Measurements from ENCODE around the gene PRSS22.

PRSS22 gene

GRCh38 chr16:2811703-2812471 is 46.1 kb downstream of the PRSS22 start:
- Histone ChIP-seq H2AFZ (ENCODE audit: low read depth, low read length) (no peak overlapping the region), H3K4me2 (ENCODE audit: insufficient read depth, low read length) (no peak overlapping the region), H3K9me3 (ENCODE audit: insufficient read depth, low read length, severe bottlenecking) (no peaks in the 10 kb centered on the region), H3K4me3 (ENCODE audit: low read depth in 1 of 2, low read length in 2 of 2) (no peak overlapping the region), H4K20me1 (ENCODE audit: insufficient read depth, low read length) (no peaks in the 10 kb centered on the region), H3K36me3 (ENCODE audit: insufficient read depth, low read length) (no peaks in the 10 kb centered on the region), H3K4me1 (ENCODE audit: insufficient read depth, low read length) (no peaks in the 10 kb centered on the region), H3K27me3 (ENCODE audit: insufficient read depth, low read length, poor library complexity) (peaks cover 4% of the 10 kb centered on the region), H3K9ac (ENCODE audit: low read depth, low read length) (no peak overlapping the region), H3K27ac (ENCODE audit: low read length) (no peak overlapping the region), H3K79me2 (ENCODE audit: insufficient read depth, low read length) (no peaks in the 10 kb centered on the region)
- ATAC-seq (ENCODE audit: insufficient read depth, low read depth) (no peak), DNase-seq (no peak)
- TF ChIP-seq EZH2 (IDR thresholded peaks at IDR 0.05; ENCODE audit: borderline replicate concordance, low read depth, low read length, severe bottlenecking) (no peak), CTCF (IDR thresholded peaks at IDR 0.05; ENCODE audit: borderline replicate concordance, extremely low read depth, low read length, poor library complexity, severe bottlenecking) (no peak)

GRCh38 chr16:2810651-2811050 is 47.3 kb downstream of the PRSS22 start:
- Histone ChIP-seq H3K9ac (ENCODE audit: low read depth, low read length) (no peak overlapping the region), H2AFZ (ENCODE audit: low read depth, low read length) (no peak overlapping the region), H3K9me3 (ENCODE audit: insufficient read depth, low read length, severe bottlenecking) (no peaks in the 10 kb centered on the region), H3K4me2 (ENCODE audit: insufficient read depth, low read length) (no peak overlapping the region), H3K27me3 (ENCODE audit: insufficient read depth, low read length, poor library complexity) (peaks cover 4% of the 10 kb centered on the region), H3K4me1 (ENCODE audit: insufficient read depth, low read length) (no peaks in the 10 kb centered on the region), H3K36me3 (ENCODE audit: insufficient read depth, low read length) (no peaks in the 10 kb centered on the region), H3K27ac (ENCODE audit: low read length) (no peak overlapping the region), H4K20me1 (ENCODE audit: insufficient read depth, low read length) (no peaks in the 10 kb centered on the region), H3K4me3 (ENCODE audit: low read depth in 1 of 2, low read length in 2 of 2) (no peak overlapping the region), H3K79me2 (ENCODE audit: insufficient read depth, low read length) (no peaks in the 10 kb centered on the region)
- DNase-seq (no peak), ATAC-seq (ENCODE audit: insufficient read depth, low read depth) (no peak)
- TF ChIP-seq CTCF (IDR thresholded peaks at IDR 0.05; ENCODE audit: borderline replicate concordance, extremely low read depth, low read length, poor library complexity, severe bottlenecking) (no peak), EZH2 (IDR thresholded peaks at IDR 0.05; ENCODE audit: borderline replicate concordance, low read depth, low read length, severe bottlenecking) (no peak)

- Histone ChIP-seq H3K27me3 (ENCODE audit: insufficient read depth, low read length, poor library complexity) (peaks cover 6% of the 10 kb centered on the region), H3K4me3 (ENCODE audit: low read depth in 1 of 2, low read length in 2 of 2) (no peak overlapping the region), H3K36me3 (ENCODE audit: insufficient read depth, low read length) (no peaks in the 10 kb centered on the region), H3K4me1 (ENCODE audit: insufficient read depth, low read length) (no peaks in the 10 kb centered on the region), H4K20me1 (ENCODE audit: insufficient read depth, low read length) (no peaks in the 10 kb centered on the region), H3K4me2 (ENCODE audit: insufficient read depth, low read length) (no peak overlapping the region), H3K27ac (ENCODE audit: low read length) (no peak overlapping the region), H3K79me2 (ENCODE audit: insufficient read depth, low read length) (no peaks in the 10 kb centered on the region), H2AFZ (ENCODE audit: low read depth, low read length) (no peak overlapping the region), H3K9ac (ENCODE audit: low read depth, low read length) (no peak overlapping the region), H3K9me3 (ENCODE audit: insufficient read depth, low read length, severe bottlenecking) (peaks cover 4% of the 10 kb centered on the region)
- ATAC-seq (ENCODE audit: insufficient read depth, low read depth) = no peak
- no peak for TF ChIP-seq CTCF (IDR thresholded peaks at IDR 0.05; ENCODE audit: borderline replicate concordance, extremely low read depth, low read length, poor library complexity, severe bottlenecking)
- TF ChIP-seq EZH2 (IDR thresholded peaks at IDR 0.05; ENCODE audit: borderline replicate concordance, low read depth, low read length, severe bottlenecking) = no peak
- no peak for DNase-seq
Measured at GRCh38 chr16:2809149-2809760, 48.7 kb downstream of the PRSS22 start.

All from DND-41 (cell line).